Activated naive CD8-positive, alpha-beta T cell treated with anti-CD3 and anti-CD28 coated beads, Interleukin-2, amount 50 U/mL, for 16 hours (primary cell): Measurements from ENCODE around the gene SLC35D1.
"Not testable (repeated sequence)": the region's sequence is repeated elsewhere in the genome, so short reads cannot be mapped to it uniquely, and the experiment has no call there.

Source experiments
- DNase-seq: peaks from one replicate; pipeline ENCODE4 v3.0.0-alpha.2; 2020; ENCODE audit warnings: low read depth, low spot score

SLC35D1 gene

GRCh38 chr1:66985835-66986234 lies 68.1 kb downstream of the SLC35D1 start:
- no peak for DNase-seq

- no peak for DNase-seq
Measured at GRCh38 chr1:66984491-66984890, 69.5 kb downstream of the SLC35D1 start.

GRCh38 chr1:66982561-66983260 lies 71.2 kb downstream of the SLC35D1 start:
- DNase-seq = no peak

- DNase-seq = peak; percentile 15
Measured at GRCh38 chr1:66981679-66982078, 72.3 kb downstream of the SLC35D1 start.

GRCh38 chr1:66980745-66981367 lies 73.1 kb downstream of the SLC35D1 start:
- DNase-seq = no peak

GRCh38 chr1:66979621-66980020 lies 74.3 kb downstream of the SLC35D1 start:
- not testable (repeated sequence) for DNase-seq

- DNase-seq = no peak
Measured at GRCh38 chr1:66978201-66978600, 75.7 kb downstream of the SLC35D1 start.

GRCh38 chr1:66968574-66968973 lies 85.4 kb downstream of the SLC35D1 start:
- DNase-seq = no peak

GRCh38 chr1:66966188-66966873 lies 87.6 kb downstream of the SLC35D1 start:
- not testable (repeated sequence) for DNase-seq

- DNase-seq = no peak
Measured at GRCh38 chr1:66957938-66958337, 96.0 kb downstream of the SLC35D1 start.

- DNase-seq = no peak
Measured at GRCh38 chr1:66954208-66954607, 99.7 kb downstream of the SLC35D1 start.

GRCh38 chr1:66951513-66951912 lies 102.4 kb downstream of the SLC35D1 start:
- DNase-seq = no peak
